Activated CD4-positive, CD25-positive, alpha-beta regulatory T cell treated with anti-CD3 and anti-CD28 coated beads, Interleukin-2, amount 50 U/mL, for 16 hours (primary cell): ENCODE data around the gene KMT2B.
A peak's percentile ranks its signal among the peaks of the same experiment; 100 is the strongest.
"Not testable (repeated sequence)": the region's sequence is repeated elsewhere in the genome, so short reads cannot be mapped to it uniquely, and the experiment has no call there.

Source experiments
- DNase-seq: peaks from one replicate; pipeline ENCODE4 v3.0.0-alpha.2; 2020; ENCODE audit warnings: low read depth, low spot score

The KMT2B gene

DNA sequence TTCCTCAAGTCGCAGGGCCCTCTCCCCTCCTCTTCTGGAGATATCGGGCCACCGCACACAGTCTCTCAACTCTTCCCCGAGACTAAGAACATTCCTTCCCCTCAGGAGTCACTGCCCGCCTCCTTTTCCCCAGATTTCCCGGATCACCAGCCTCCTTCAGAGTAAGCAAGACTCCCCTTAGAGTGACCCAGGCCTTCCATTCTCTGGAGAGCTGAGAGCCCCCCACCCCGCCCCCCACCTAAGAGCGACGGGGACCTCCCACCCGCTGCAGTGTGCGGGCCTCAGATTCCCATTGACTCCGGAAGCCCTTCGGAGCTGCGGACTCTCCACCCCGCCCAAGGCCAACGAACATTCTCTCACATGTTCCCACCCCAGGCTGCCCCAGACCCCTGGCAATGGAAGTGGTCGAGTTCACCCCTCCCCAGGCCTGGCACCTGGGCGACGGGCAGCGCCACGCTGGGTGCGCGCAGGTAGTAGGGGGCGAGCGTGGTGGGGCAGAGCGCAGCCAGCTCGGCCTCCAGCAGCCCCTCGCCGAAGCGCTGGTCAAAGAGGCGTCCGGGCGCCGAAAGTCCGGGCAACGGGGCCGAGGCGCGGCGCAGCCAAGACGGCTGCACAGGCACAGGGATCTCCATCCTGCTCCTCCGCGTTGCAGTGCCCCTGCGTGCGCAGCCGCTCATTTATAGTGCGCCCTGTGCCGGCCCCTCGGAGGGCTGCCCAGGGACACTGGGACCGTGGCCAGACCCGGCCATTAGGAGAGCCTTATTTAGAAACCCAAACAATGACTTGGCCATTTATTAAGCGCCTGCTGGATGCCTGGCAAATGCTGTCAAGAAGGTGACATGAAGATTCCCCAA is 38.8 kb downstream of the KMT2B start, which contains the start of gene HSPB6:
Gene HSPB6, minus strand, starts transcription at position 653 of the 854 bp plus-strand sequence. Its CDS starts 21 bp downstream, at position 632.
- DNase-seq, result no peak

- no peak for DNase-seq
These were observed 39.5 kb downstream of the KMT2B start for GRCh38 chr19:35757231-35757748.

DNA sequence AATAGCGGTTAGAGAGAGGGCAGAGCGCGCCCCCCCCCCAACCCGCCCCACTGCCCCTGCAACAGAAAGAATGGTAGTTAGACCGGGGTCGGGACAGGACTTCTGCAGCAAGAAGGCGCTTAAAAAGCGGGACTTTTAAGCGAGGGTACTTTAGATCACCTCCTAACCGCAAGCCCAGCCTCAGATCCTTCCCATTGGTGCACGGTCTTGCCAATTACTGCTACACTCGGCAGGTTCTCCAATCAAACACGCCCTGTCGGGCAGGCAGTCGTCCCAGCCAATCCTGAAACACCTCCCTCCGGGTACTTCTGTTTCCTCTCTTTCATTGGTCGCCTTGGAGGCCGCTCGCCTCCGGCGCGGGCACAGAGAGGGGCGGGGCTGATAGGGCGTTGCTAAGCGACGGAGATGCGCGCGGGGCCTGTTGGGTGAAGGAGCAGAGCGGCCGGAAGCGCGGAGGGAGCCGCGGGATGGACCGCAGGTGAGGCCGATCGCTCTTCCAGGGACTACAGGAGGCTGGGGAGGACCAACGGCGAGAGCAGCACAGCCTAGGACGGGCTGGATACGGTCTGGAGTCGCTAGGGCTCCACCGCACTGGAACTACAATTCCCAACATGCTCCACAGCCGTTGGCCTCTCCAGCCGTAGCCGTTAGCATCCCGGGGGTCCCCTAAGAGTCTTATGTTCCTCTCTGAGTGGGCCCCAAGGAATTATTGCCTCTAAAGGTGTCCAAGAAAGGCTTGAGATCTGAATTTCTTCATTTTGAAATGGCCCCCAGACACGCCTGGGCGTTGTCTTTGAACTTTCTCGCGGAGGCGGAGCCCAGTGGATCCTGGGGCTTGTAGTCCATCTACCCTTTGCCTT is 40.2 kb downstream of the KMT2B start, which contains the start of gene PROSER3:
Gene PROSER3, plus strand, starts transcription at position 428 of the 860 bp plus-strand sequence. Its CDS starts 40 bp downstream, at position 468.
- peak; percentile 97 for DNase-seq

- no peak for DNase-seq
These were observed 41.9 kb downstream of the KMT2B start for GRCh38 chr19:35759697-35760096.

DNA sequence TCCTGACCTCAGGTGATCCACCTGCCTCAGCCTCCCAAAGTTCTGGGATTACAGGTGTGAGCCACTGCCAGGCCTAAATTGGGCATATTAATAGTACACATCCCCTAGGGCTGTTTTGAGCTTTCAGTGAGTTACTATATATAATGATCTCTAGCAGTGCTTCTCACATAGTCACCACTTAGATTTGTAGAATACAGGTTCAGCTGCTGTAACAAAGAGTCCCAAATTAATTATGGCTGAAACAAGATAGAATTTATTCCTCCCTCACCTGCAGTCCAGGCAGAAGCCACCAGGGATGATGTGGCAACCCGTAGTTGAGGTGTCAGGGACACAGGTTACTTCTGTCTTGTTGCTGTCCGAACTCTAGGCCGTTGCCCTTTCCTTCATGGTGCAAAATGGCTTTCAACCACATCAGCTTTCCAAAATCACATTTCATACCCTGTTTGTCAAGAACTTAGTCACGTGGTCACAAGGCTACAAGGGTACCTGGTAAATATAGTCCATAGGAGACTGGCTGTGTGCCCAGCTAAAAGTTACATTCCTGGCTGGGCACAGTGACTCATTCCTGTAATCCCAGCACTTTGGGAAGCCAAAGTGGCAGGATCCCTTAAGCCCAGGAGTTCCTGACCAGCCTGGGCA is 43.0 kb downstream of the KMT2B start:
- DNase-seq, result no peak

- DNase-seq, result no peak
These were observed 46.9 kb downstream of the KMT2B start for GRCh38 chr19:35764432-35765315.

DNA sequence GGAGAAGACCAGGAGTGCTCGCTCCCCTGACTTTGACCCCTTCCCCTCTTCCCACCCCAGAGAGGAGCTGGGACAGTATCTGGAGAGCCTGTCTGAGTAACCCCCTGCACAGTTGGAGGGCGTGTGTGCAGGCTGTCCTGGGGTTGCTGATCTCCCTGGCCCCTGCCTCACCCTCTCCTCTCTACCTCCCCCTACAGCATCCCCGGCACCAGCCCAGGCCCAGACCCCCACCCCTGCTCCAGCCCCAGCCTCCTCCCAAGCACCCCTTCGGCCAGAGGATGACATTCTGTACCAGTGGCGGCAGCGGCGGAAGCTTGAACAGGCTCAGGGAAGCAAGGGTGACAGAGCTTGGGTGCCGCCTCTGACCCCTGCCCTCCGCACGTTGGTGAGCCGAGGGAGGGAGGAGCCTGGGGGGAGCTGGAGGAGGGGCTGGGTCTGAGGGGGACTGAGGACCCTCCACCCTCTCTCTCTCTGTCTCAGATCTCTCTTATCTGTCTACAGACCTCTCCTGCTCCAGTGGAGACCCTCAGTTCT is 48.8 kb downstream of the KMT2B start:
- no peak for DNase-seq

GRCh38 chr19:35767288-35768081 is 49.7 kb downstream of the KMT2B start:
- DNase-seq, result no peak

DNA sequence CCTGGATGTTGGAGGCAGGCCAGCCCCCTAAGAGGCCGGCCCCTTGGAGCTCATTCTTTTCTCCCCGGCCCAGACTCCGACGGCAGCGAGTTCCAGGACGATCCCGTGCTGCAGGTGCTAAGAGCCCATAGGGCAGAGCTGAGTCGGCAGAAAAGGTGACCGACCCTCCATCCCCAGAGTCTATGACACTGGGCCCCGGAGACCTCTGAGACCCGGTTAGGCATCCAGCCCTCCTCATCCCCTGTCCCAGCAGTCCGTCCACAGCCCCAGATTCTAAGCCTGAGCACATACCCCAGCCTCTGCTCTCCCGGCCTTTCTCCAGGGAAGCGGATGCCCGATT is 50.2 kb downstream of the KMT2B start:
- DNase-seq, result no peak

- DNase-seq, result not testable (repeated sequence)
These were observed 54.6 kb downstream of the KMT2B start for GRCh38 chr19:35772362-35772761.

GRCh38 chr19:35773020-35773806 is 55.4 kb downstream of the KMT2B start:
- no peak for DNase-seq

DNA sequence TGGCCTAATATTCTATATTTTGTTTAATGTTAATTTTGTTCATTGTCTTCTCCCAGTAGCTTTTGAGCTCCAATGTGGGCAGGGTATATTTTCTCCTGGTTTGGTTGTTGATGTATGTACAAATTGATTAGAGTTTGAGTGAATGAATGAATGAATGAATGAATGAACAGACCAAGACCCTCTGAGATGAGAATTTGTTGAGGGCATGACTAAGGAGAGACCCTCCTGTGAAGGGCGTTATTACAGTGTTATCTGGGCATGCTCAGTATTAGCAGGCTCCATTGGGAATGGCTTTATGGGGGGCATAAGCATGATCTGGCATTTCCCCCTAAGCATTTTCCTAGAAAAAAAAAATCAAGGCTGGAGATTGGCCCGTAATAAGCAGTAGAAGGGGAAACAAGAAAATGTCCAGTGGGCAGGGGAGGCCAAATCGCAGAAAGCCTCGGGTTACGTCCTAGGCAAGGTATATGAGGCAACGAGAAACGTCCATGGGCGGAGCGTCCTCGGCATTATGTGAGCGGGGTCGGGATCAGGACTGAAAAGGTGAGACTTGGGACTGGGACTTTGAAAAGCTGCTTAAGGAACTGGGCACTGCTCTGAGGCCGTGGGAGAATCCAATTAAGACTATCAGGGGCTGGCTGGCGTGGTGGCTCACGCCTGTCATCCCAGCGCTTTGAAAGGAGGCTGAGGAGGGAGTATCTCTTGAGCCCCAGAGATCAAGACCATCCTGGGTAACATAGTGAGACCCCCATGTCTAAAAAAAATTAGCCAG is 56.7 kb downstream of the KMT2B start:
- no peak for DNase-seq

DNA sequence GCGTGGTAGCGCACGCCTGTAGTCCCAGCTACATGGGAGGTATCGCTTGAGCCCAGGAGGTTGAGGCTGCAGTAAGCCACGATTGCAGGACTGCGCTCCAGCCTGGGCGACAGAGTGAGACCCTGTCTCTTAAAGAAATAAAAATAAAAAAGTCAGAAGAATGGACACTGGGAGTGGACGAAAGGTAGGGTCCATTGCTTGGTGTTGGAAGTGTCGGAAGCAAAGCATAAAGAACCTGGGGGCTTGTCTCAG is 57.2 kb downstream of the KMT2B start:
- DNase-seq, result no peak

DNA sequence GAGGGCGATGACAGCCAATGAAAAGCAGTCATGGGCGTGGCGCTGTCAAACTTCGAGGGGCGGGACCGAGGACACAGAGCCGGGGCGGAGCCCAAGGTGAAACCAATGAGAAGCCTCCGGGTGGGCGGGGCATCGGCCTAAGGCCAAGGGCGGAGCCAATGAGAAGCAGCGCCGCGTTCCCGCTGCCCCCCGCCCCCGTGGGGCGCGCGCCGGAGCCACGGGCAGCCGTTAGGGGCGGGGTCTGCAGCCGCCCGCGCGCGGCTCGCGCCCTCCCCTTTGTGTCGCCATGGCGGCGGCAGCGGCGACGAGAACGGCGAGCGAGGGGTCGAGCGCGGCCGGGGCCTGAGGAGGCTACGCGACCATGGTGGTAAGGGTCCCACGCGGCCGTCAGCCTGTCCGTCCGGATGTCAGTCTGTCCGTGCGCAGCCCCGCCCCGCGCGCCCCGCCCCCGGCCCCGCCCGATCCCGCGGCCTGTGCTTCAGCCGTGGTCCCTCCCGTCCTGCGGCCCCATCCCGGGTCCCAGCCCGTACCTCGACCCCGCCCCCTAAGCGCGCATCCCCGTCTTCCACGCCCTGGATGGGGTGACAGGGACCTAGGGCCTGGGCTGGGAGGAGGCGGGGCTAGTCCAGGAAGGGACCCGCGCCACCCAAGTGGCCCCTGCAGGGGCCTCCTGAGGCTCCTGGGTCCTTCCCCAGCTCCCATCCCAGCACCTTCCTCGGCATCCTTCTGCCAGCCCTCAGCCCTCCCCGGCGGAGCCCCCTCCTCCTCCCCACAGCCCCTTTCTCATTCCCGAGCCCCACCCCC is 57.7 kb downstream of the KMT2B start, which contains the start of gene ARHGAP33:
Gene ARHGAP33, plus strand, starts transcription at position 267 of the 804 bp plus-strand sequence. Its CDS starts 95 bp downstream, at position 362.
- DNase-seq, result peak; percentile 97

DNA sequence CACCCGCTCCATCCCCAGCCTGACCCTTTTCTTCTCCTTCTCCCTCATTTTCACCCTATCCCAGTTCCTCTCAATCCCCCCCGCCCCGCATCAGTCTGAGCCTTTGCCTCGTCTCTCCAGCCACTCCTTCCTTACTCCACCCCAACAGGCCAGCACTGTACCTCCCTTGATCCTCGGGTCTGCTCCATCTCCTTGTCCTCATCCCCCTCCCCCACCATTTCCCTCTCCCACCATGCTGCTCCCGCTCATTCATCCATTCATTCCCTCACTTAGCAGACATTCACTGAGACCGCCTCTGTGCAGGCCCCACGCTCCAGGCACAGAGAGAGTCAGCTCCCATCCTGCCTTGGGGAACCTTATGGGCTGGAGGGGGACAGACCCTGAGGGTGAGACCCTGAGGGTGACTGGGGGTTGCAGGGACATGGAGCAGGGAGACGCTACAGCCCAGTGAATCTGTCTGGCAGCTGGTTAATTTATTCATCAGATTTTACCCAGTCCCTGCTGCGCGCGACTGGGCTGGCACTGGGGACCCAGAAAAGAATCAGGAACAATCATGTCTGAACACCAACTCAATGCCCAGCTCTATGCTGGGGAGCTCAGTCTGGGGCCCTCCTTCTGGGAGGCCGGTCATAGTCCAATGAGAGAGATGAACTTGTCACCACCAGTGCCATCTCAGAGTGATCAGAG is 58.4 kb downstream of the KMT2B start:
- DNase-seq, result no peak

- no peak for DNase-seq
These were observed 59.5 kb downstream of the KMT2B start for GRCh38 chr19:35777086-35777841.
